Ectodermal cell (in vitro differentiated cells): ENCODE measurements around the gene KRT4.

Source experiments
- H3K27ac ChIP-seq: 2 replicates; pipeline ENCODE4 v1.7.0; 2013; ENCODE audit warnings: mild to moderate bottlenecking, low read depth, low read length; ENCODE audit not compliant: insufficient read depth, poor library complexity, severe bottlenecking
- H3K27me3 ChIP-seq: 2 replicates; pipeline ENCODE4 v1.7.0; 2013; ENCODE audit warnings: mild to moderate bottlenecking, low read length; ENCODE audit not compliant: insufficient read depth, control insufficient read depth, poor library complexity, severe bottlenecking
- H3K36me3 ChIP-seq: one replicate; pipeline ENCODE4 v1.7.0; 2013; ENCODE audit warnings: low read length; ENCODE audit not compliant: control insufficient read depth, insufficient read depth
- H3K4me1 ChIP-seq: one replicate; pipeline ENCODE4 v1.7.0; 2013; ENCODE audit warnings: low read length; ENCODE audit not compliant: control insufficient read depth, insufficient read depth
- H3K4me3 ChIP-seq: 2 replicates; pipeline ENCODE4 v1.7.0; 2013; ENCODE audit warnings: low read depth, low read length, control low read depth; ENCODE audit not compliant: insufficient read depth
- H3K9me3 ChIP-seq: 2 replicates; pipeline ENCODE4 v1.7.0; 2013; ENCODE audit warnings: mild to moderate bottlenecking, low read length, moderate library complexity; ENCODE audit not compliant: control insufficient read depth
- WGBS, 2 experiments: methylation state at CpG; one replicate each; pipeline ENCODE4 v1.1.7; 2013; ENCODE audit warnings: missing lambda C conversion rate in 2 of 2; 5-methylcytosine and 5-hydroxymethylcytosine counted together

The KRT4 gene

DNA sequence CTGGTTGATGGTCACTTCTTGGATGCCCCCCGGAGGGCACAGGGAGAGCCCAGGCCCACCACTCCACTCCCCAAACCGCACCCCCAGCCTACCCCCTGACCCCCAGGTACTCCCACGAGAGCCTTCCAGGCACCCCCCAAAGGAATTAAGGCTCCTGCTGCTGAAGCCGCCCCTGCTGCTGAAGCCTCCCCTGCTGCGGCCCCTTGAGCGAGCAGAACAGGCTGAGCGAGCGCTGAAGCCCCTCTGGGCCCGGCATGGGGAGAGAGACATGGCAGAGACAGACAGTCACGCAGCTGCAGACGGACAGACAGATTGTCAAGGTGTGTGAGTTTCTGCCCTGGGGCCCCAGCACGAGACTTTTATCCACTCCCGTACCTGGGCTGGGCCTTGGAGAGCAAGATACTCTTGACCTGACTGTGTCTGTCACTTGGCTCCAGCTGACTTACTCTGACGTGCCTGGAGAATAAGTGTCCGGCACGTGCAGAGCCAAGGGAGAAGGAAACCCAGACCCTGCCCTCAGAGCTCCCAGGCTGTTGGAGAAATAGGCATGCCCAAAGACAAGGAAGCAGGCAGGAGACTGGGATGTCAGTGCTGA lies 34.8 kb upstream of the KRT4 start, which contains the start of gene KRT78:
TSS of gene KRT78 (minus strand) at position 334 of the 595 bp plus-strand sequence. CDS start at position 270, 64 bp downstream.
- Histone ChIP-seq H3K4me1 (no peaks in the 10 kb centered on the region), H3K27ac (no peak within 1 kb of the TSS), H3K36me3 (no peaks in the 10 kb centered on the region), H3K4me3 (no peak within 1 kb of the TSS), H3K27me3 (no peaks in the 10 kb centered on the region), H3K9me3 (no peaks in the 10 kb centered on the region)
- 92% methylated on average over 16 of the region's 16 CpGs for WGBS, 2 experiments

DNA sequence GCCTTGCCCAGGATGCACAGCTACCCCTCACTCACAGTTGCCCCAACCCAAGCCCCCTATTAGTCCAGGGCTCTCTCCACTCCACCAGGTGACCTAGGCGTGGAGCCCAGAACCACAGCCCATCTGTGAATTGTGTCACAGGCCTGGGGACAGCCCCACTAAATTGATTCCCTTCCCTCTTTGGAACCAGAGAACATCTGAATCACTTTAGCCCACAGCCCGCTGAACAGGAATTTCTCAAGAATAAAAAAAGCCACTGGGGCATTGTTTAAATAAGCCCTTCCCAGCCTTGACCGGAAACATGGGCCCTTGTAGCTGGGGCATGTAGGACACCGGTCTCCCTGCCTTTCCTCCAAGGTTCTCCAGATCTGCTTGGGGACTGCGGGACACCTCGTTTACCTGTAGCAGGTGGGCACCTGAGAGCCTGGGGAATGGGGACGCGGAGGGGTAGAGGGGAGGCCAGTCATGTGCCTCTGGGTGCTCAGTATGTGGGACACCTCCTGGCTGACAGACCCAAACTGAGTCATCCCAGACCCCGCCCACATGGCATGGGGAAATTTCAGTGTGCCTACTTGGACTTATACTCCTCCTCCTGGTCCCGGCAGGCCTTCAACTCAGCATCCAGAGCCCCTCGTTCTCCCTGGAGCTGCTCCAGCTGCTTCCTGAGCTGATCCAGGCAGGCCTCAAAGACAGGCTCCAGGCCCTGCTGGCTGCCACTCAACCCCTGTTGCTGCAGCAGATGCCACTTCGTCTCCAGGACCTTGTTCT lies 33.6 kb upstream of the KRT4 start:
- WGBS, 2 experiments, result 91 to 93% methylated on average over 12 of the region's 12 CpGs
- H3K4me1 ChIP-seq, result no peaks in the 10 kb centered on the region
- no peaks in the 10 kb centered on the region for H3K27me3 ChIP-seq
- H3K4me3 ChIP-seq, result no peak overlapping the region
- no peaks in the 10 kb centered on the region for H3K36me3 ChIP-seq
- H3K27ac ChIP-seq, result no peak overlapping the region
- no peaks in the 10 kb centered on the region for H3K9me3 ChIP-seq

DNA sequence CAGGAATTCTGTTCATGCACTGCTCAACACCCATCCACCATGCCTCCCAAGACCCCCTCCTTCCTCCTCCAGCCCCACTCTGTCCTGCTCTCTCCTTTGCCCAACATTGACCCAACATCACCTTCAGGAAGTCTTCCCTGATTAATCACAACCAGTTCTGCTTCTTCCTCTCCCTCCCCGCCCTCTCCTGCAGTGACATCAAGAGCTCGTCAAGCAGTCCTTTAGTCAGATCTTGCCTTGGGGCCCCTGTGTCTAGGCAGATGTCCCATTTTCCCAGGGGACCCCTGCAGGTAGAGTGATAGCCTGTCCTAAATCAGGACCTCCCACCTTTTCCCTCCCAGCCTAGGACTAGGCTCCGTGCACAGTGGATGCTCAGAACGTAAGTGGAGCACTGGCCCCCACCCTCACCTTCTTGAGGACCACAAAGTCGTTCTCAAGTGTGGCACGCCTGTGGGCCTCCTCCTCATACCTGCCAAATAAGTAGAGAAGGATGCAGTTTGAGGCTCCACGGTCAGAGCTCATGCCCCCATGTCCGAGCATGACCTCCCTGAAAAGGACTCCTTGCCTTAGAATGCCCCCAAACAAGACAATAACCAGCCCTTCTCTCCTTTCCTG lies 32.5 kb upstream of the KRT4 start:
- H3K36me3 ChIP-seq, result no peaks in the 10 kb centered on the region
- H3K27me3 ChIP-seq, result no peaks in the 10 kb centered on the region
- H3K27ac ChIP-seq, result no peak overlapping the region
- WGBS, 2 experiments, result 89 to 92% methylated on average over 8 of the region's 8 CpGs
- no peaks in the 10 kb centered on the region for H3K9me3 ChIP-seq
- no peaks in the 10 kb centered on the region for H3K4me1 ChIP-seq
- H3K4me3 ChIP-seq, result no peak overlapping the region

DNA sequence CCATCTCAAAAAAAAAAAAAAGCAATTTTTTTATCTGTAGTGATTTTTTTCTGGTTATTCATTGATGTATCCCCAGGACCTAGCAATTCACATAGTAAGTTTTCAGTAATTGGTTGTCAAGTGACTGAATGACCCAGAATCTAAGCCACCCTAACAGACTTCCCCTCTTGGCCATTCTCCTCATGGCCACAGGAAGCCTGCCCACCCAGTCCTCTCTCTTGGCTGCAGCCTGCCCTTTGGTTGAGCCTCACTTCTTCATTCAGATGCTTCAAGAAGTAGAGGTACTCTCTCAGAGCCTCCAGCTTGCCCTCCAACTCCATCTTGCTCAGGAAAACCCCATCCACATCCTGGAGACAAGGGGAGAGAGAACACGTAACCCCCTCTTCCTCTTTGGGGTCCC lies 32.0 kb upstream of the KRT4 start:
- H3K9me3 ChIP-seq, result no peaks in the 10 kb centered on the region
- H3K27ac ChIP-seq, result no peak overlapping the region
- no peak overlapping the region for H3K4me3 ChIP-seq
- no peaks in the 10 kb centered on the region for H3K4me1 ChIP-seq
- H3K27me3 ChIP-seq, result no peaks in the 10 kb centered on the region
- no peaks in the 10 kb centered on the region for H3K36me3 ChIP-seq
- 96 to 100% methylated on average over 1 of the region's 1 CpG for WGBS, 2 experiments

DNA sequence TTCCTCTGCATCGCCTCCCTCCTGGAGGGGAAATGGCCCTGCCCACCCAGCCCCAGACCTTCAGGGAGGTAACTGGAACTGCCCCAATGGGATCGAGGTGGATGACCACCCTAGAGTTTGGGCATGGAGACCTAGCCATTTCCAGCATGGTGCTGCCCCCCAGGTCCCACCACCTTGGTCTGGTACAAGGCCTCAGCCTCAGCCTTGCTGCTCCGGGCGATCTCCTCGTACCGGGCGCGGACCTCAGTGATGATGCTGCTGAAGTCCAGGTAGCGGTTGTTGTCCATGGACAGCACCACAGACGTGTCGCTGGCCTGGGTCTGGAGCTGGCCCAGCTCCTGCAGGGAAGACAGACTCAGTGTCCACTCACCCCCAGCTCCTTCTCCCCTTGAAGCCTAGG lies 30.5 kb upstream of the KRT4 start:
- H3K9me3 ChIP-seq, result no peaks in the 10 kb centered on the region
- no peaks in the 10 kb centered on the region for H3K27me3 ChIP-seq
- no peaks in the 10 kb centered on the region for H3K36me3 ChIP-seq
- WGBS, 2 experiments, result 96 to 98% methylated on average over 11 of the region's 11 CpGs
- no peak overlapping the region for H3K27ac ChIP-seq
- peaks cover 4% of the 10 kb centered on the region for H3K4me1 ChIP-seq
- H3K4me3 ChIP-seq, result no peak overlapping the region

DNA sequence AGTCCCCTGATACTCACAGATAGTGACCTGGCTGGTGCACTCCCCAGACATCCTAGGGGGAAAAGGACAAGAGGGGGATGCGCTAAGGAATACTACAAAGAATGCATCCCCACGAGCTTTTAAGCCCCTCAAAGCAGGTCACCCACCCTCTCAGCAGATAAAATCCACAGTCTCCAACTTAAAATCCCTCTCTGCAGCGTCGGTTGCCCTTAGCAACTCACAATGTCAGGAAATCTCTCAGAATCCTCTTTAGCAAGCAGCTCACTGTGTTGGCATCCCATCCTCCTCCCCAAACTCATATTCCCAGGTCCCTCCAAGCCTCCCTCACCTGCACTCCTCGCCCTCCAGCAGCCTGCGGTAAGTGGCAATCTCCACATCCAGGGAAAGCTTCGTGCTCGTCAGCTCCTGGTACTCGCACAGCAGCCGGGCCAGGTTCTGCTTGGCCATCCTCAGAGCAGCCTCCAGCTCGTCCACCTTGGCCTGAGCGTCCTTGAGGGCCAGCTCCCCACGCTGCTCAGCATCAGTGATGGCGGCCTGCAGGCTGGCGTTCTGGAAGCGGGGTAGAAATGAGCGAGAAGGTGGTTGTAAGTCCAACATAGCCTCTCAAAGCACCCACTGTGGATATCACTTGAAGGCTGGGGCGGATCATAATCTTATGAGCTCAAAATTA lies 25.7 kb upstream of the KRT4 start:
- Histone ChIP-seq H3K36me3 (no peaks in the 10 kb centered on the region), H3K4me3 (no peak overlapping the region), H3K27ac (no peak overlapping the region), H3K9me3 (no peaks in the 10 kb centered on the region), H3K4me1 (peaks cover 12% of the 10 kb centered on the region), H3K27me3 (no peaks in the 10 kb centered on the region)
- 84 to 85% methylated on average over 18 of the region's 18 CpGs for WGBS, 2 experiments

DNA sequence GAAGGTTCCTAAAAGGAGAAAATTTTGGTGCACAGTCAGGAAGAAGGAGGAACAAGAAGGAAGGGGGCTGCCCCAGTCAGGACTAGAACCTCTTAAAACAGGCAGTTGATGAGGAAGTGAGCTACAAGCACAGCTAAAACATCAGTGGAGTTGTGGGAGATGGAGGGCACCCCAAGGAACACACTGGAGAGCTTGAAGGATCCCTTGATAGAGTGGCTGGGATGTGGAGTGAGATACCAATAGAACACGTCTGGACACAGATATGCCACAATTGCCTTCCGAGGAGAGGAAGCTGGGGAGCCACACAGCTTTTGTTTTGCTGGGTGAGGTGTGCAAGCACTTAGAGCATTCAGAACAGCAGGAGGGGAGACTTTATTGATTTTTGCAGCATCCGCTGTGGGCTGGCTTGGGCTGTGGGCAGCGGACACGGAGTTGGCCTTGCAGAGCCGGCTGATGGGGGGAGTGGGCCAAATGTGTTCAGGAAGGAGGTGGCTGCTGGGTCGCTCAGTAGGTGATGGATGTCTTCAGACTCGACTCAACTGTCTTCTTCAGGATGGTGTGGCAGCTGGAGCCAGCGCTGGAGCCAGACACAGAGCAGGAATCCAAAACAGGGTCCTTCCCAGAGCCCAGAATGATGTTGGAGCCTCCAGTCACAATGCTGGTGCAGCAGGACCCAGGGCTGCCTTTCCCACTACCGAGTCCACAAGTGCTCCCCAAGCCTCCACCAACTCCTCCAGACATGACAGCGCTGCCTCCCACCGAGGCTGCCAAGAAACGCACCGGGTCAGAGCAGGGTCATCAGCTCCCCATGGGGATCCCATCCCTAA lies 24.9 kb upstream of the KRT4 start:
- Histone ChIP-seq H3K9me3 (no peaks in the 10 kb centered on the region), H3K36me3 (no peaks in the 10 kb centered on the region), H3K4me3 (no peak overlapping the region), H3K27ac (no peak overlapping the region), H3K4me1 (peaks cover 12% of the 10 kb centered on the region), H3K27me3 (no peaks in the 10 kb centered on the region)
- WGBS, 2 experiments, result 75 to 77% methylated on average over 14 of the region's 14 CpGs

DNA sequence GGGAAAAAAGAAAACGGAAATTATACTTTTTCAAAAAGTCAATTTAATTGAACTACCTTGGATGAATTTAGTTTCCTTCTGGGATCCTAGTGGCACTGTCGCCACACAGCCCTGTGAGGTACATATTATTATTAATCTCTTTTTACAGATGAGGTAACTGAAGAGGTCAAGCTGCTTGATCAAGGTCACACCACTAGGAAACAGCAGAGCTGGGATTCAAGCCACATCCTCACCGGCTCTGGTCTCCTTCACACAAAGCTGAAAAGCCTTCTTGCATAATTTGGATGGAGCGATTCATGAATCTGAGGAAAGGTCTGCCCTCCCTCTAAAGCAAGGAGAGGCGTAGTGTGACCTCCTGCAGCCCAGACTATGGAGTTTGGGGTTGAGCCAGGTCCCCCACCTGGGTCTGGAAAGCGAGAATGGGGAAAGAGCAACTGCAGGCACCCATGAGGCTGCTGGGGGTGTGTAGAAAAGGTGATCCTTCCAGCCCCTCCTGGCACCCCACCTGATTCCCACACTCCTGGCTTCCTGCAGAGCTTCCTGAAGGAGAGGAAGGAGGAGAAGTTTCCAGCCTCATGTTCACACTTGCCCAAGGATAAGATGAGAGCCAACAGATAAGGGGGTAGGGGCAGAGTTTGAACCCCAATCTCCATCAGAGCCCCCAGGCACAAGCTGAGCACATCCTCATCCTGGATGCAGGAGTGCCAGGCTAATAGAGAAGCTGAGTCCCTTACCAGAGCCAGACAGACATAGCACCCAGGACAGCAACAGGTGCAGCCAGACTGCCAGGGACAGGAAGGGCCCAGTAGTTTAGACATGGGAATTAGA lies 24.1 kb upstream of the KRT4 start:
- H3K36me3 ChIP-seq, result no peaks in the 10 kb centered on the region
- no peak overlapping the region for H3K27ac ChIP-seq
- WGBS, 2 experiments, result 91 to 94% methylated on average over 5 to 6 of the region's 6 CpGs
- no peaks in the 10 kb centered on the region for H3K27me3 ChIP-seq
- H3K9me3 ChIP-seq, result no peaks in the 10 kb centered on the region
- H3K4me3 ChIP-seq, result no peak overlapping the region
- H3K4me1 ChIP-seq, result peaks cover 12% of the 10 kb centered on the region

DNA sequence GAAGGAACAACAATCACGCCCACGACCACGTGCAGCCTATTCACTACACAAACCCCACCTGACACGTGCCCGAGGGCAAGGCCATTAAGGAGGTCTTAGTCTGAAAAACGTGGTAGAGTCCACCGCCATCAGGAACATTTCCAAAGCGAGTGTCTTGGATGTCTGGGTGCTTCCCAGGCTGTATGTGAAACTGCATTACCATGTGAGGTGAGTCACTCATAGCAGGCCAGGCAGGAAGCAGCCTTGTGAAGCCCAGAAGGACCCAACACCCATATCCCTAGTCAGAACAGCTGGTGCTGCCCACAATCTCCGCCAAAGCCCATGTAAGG lies 23.5 kb upstream of the KRT4 start:
- Histone ChIP-seq H3K27ac (no peak overlapping the region), H3K36me3 (no peaks in the 10 kb centered on the region), H3K9me3 (no peaks in the 10 kb centered on the region), H3K4me1 (peaks cover 12% of the 10 kb centered on the region), H3K4me3 (no peak overlapping the region), H3K27me3 (no peaks in the 10 kb centered on the region)
- 83 to 84% methylated on average over 9 of the region's 9 CpGs for WGBS, 2 experiments
